AML-193 (cell line): Measurements from ENCODE around the gene MYO1E.
"Not testable (repeated sequence)": the region's sequence is repeated elsewhere in the genome, so short reads cannot be mapped to it uniquely, and the experiment has no call there.

ENCODE experiments used
- DNase-seq, 2 experiments: peaks; one replicate each; lab custom pipeline; 2025; lab: John Stamatoyannopoulos, UW

Gene MYO1E

DNA sequence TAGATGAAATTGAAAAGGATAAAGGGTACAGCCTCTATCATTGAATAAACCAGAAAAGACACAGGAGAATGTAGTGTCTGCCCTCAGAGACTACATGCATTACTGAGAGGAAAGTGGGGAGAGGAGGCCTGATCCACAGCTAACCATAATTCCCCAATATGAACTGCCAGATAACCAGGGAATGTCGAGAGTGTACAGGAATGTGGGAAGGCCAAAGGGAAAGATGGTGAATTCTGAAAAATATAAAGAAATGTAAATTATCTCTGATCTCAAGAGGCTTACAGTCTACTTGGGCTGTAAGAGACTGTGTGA is 22.3 kb downstream of the MYO1E start:
- no peak for DNase-seq

DNA sequence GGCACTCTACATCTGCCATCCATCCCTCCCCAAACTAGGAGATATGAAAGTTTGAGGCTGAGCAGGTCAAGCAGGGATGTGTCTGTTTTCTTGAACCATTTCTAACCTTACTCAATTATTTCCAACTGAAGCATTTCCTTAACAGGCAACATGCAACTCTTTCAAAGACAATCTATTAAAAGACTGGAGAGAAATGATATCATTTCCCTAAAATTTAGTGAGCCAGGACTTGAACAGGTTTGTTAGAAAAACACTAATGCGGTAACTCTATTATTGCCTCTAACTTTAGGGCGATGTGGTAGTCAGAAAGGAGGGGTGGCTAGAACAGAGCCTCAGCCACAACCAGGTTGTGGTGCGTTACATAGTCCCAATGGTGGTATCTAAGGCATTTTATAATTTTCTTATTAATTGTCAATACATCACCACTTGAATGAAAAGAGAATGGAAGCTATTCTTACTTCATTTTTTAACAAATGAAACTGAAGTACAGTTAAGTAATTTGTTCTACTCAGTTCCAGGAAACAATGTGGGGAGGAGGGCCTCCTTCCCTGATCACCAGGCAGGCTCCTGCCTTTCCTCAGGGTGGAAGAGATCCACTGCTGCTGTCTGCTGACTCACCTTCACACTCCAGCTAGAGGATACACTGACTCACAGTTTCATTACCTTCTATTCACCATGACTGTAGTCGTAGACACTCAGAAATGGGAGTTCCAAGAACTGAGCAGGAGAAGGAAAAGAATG is 22.8 kb downstream of the MYO1E start:
- no peak for DNase-seq

DNA sequence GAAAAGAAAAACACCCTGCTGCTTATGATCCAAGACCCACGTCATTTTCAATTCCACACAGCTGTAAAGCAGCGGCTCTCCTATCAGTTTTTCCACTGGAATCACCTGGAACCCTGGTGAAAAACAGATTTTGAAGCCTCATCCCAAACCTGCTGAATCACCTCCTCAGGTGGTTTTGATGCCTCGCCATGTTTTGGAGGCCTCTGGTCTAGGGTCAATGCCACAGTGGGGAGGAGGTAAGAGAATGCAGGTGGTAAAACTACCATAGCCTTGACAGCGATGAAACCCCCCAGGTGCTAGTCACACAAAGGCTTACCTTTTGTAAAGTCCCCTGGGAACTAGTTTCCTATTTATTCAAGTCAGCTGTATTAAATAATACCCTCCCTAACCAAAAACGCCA is 24.8 kb downstream of the MYO1E start:
- DNase-seq, result no peak

DNA sequence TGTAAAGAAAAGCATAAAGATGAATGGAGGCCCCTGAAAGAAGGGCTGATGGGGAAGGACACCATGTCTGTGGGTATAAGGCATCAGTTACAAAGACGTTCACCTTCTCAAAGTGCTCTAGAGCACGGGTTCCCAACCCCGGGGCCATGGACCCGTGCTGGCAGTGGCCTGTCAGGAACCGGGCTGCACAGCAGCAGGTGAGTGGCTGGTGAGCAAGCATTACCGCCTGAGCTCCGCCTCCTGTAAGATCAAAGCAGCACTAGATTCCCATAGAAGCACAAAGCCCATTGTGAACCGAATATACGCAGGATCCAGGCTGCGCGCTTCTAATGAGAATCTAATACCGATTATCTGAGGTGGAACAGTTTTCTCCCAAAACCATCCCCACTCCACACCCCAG is 25.7 kb downstream of the MYO1E start:
- no peak for DNase-seq

DNA sequence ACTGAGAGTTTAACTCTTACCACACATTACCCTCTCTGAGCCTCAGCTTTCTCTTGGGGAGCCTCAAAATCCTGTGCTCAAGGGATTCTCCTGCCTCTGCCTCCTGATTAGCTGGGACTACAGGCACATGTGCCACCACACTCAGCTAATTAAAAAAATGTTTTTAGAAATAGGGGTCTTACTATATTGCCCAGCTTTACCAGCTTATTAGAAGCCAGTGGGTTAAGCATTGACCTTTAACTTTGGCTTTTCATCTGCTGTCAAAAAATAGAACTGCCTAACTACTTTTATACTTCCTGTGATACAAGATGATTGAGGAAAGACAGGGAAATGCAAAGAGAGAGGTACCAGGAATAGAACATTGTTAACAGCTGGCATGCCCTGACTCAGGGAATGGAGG is 27.3 kb downstream of the MYO1E start:
- no peak for DNase-seq

DNA sequence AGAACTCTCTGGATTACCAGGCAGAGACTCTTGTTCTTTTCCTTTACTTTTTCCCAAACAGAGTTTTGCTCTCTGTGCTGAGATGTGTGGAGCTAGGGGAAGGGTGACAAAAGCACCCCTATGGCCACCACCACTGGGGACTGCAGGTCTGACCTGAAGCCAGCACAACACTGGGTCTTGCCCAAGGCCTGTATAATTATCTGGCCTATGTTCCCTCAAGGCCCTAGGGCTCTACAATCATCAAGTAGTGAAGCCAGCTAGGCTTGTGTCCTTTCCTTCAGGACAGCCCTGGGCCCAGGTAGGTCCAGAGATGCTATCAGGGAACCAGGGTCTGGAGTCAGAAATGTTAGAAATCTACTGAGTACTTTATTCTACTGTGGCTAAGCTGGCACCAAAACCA is 28.4 kb downstream of the MYO1E start:
- DNase-seq, result no peak

DNA sequence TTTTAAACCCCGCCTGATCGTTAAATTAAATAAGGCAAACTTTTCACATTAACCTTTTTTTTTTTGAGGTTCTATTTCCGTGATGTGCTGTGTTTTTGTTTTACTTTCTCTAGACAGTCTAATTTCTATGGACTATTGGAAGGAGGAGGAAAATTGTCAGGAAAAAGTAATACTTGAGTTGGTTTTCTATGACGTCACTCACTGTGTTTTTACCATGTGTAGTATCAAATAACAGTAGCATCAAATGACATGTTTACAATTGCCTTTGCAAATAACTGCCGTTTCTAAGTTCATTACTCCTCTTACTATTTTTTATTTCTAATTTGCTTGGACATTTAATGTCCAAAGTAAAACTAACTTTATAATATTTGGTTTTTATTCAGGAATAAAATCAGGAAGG is 32.3 kb downstream of the MYO1E start:
- no peak for DNase-seq

DNA sequence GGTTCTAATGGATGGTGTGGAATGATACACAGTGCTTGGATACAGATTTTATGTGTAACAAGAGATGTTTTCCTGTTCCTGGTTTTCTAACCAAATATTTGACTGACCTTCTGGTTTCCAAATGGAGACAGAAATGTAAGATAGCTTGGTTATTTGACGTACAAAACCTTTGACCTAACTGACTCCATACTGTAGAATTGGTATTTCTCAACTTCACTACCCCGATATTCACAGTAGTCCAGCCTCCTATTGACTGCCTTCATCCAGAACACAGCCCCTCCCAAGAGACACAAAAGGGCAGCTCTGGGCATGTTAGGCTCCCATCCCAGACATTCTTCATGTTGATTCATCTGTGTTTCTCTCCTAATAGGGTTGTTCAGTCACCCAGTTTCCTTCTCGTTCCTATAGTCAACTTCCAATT is 33.4 kb downstream of the MYO1E start:
- no peak for DNase-seq

DNA sequence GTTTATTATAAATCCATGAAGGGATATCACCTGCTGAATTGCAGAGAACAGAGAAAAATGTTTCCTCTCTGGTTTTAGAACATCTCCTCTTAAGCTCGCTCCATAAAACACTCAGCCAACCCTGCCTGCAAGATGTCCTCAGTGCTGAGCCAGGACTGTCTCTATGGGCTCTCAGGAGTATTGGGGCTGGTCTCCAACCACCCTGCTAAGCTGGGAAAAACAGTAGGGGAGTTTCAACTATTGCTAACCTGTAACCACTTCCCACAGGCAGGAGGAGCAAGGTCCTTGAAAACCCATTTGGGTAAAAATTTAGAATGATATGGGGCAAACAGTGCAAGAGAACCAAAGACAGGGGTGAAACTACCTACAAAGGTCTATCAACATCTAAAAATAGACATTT is 34.3 kb downstream of the MYO1E start:
- DNase-seq, result no peak

DNA sequence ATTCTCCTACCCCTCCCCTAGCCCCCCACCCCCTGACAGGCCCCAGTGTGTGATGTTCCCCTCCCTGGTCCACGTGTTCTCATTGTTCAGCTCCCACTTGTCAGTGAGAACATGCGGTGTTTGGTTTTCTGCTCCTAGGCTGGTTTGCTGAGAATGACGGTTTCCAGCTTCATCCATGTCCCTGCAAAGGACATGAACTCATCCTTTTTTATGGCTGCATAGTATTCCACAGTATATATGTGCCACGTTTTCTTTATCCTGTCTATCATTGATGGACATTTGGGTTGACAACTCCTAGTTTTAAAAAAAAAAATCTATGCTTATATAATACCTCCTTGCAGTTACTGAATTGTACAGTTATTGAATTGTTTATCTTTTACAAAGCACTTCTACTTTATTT is 35.9 kb downstream of the MYO1E start:
- not testable (repeated sequence) for DNase-seq

DNA sequence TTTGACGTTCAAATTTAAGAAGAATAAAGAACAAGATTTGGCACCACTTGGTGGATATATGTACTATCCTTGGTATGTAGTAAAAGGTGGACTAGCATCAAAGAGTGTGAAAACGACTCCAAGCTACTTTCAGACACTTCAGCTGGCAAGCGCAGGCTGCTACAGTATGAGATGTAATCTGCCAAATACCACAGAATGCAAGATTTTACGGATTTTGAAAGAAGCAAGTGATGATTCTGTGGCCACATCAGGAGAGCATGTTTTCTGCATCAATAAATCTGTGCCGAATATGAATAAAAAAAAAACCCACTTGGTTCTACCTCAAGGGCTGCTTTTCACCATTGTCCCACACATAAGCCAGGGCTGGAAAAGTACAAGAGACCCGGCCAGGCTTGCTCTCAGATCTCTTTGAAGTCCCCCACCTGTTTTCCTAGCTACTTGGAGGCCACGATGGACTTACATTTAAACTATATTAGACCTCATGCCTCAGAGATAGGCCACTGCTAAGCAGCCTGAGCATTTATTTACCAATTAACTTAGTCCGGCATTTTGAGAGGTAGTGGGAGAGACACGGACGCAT is 37.4 kb downstream of the MYO1E start:
- DNase-seq, result no peak

DNA sequence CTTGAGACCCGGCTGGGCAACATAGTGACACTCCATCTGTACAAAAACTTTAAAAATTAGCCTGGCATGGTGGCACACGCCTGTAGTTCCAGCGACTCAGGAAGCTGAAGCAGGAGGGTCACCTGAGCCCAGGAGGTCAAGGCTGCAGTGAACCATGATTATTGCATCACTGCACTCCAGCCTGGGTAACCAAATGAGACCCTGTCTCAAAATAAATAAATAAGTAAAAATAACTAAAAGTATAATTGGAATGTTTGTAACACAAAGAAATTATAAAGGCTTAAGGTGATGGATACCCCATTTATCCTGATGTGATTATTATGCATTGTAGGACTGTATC is 38.6 kb downstream of the MYO1E start:
- DNase-seq, result no peak

DNA sequence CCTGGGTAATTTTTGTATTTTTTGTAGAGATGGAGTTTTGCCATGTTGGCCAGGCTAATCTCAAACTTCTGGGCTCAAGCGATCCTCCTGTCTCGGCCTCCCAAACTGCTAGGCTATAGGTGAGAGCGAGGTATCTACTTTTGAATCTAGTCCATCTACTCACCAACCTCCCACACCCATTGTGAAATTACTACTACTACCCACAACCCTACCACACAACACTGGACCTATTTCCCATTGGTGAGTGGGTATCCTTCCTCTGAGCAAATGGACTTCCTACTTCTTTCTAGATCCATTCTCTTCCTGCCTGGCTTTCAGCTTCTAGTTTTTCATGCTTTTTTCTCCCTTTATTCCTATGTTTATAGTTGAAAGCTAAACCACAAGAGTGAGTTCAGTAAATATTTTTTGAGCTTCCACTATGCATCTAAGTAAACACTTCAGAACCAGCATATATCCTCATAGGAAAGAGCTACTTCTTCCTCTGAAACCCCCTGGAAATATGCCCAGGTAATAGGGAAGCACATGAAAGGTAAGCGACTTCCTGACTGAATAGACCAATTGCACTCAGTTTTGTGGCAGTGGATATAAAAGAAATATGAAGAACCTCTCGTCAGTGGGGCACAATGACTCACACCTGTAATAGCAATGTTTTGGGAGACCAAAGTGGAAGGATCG is 39.1 kb downstream of the MYO1E start:
- DNase-seq, result no peak

DNA sequence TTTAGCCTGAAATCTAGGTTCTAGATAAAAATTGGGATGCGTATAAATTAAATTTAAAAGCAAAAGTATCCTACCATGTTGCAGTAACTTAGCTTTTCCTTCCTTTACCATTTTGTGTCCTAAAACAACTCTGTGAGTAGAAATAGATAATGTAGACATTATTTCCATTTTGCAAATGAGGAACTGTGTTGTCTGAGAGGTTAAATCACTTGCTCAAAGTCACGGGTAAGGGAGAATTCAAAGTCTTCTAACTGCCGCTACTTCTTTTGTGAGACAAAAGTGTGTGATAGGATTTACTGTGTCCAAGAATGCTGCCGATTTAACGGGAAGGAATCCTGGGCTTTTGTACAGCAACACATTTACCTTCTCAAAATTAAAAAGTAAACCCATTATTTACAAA is 40.7 kb downstream of the MYO1E start:
- no peak for DNase-seq

DNA sequence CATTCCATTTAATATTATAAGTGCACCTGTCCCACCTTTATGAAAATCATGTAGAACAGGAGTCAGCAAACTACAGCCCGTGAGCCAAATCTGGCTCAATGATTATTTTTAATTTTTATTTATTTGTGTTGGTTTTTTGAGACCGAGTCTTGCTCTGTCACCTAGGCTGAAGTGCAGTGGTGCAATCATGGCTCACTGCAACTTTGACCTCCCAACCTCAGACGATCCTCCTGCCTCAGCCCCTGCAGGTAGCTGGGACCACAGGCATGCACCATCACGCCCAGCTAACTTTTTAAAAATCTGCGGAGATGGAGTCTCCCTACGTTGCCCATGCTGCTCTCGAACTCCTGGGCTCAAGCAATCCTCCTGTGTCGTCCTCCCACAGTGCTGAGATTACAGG is 42.0 kb downstream of the MYO1E start:
- DNase-seq, result no peak

DNA sequence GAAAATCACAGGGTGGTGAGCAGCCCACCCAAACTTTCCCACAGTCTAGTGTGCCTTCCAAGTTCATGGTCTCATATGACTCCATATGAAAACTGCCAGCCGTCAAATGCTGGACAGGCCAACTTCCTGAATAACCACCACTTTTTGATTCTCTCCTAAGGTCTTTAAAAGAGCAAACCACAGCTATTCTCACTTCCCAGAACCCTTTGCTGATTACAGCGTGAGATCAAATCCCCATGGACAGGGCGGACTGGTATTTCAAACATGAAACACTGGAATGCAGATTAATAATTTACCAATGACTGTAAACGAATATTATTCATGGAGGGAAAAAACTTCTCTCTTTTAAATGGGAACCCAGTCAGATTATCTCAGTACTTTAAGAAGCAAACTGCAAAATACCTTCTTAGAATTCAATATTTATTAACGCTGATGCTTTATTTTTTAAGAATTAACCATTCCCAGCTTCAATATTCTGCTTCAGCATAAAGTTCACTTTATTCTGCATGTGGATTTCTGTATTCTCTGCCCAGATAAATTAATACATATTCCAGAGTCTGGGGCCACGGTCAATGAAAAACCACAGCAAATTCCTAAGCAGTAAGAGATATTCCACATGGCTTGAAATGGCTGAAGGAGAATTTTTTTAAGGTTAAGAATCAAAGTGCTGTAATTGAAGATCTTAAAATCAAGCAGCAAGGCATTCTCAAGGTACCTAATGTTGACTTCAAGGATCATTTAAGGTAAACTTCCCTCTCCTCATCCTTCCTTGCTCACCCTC is 42.9 kb downstream of the MYO1E start:
- DNase-seq, result no peak

DNA sequence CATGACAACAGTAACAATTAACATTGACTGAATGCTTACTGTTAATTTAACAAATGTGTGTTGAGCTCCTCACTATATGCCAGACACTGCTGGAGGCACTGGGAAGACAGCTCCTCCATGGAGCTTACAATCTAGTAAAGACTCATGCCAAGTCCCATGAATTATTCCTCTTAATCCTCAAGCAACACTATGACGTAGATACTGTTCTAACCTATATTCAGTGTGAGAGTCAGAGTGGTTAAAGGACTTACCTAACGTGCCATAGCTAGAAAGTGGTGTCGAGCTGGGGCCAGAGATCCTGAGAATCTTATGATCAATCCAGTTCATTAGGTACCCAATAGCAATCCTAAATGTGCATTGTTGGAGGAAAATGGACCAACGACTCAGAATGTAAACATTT is 43.6 kb downstream of the MYO1E start:
- no peak for DNase-seq

DNA sequence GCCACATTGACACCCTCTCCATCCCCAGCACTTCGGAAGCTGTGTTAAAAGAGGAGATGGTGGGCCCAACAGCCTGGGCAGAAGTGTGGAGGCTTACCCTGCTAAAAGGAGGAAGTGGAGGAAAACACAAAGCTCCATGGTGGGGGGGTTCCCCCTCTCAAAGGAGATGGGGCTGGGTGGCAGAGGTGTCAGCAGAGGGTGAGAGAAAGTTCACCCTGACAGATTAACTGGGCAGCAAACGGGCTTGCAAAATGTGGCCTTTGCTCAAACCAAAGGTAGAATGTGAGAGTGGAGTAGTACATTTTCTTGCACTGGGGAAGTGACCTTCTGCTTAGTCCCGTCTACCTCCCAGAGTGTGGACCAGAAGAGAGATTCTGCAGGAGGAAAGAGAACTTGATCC is 44.7 kb downstream of the MYO1E start:
- no peak for DNase-seq

DNA sequence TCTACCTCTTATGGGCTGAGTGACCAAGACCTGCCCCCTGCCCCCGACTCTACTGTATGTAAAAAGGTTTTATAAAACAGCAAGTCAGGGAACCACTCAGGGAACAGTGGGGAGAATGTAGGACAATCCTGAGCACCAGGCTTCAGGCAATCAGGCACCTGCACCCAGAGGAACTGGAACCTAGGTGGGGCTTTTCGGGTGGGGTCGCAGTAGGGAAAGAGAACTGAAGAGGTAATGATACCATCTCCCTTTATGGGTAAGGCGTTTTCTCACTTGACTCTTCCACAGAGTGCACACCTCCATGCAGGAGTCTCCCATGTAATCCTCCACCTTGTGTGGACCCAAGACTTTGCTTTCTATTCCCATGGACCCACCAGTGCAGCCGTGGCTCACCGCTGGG is 45.8 kb downstream of the MYO1E start:
- DNase-seq, result no peak

DNA sequence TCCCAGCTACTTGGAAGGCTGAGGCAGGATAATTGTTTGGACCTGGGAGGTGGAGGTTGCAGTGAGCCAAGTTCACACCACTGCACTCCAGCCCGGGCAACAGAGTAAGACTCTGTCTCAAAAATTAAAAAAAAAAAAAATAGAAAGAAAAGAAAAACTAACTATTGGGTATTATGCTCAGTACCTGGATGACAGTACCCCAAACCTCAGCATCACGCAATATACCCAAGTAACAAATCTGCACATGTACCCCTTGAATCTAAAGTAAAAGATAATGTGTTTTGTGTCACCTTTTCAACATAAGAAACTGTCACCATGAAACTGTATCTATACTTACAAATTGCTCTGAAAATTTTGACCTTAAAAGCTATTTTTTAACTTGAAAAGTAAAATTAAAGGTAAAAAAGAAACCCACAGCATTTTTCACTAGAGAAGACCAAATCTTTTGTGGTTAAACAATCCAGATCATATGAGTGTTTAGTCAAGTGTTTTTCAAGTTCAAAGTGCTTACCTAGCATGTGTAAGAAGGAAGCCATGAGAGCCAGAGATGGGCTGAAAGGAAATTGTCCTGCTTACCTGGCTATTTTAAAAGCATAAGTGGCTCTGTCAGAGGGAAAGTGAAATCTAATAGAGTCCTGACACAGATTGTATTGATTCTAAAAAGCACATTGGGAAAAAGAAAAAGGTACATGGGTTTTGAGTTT is 50.5 kb downstream of the MYO1E start:
- no peak for DNase-seq

DNA sequence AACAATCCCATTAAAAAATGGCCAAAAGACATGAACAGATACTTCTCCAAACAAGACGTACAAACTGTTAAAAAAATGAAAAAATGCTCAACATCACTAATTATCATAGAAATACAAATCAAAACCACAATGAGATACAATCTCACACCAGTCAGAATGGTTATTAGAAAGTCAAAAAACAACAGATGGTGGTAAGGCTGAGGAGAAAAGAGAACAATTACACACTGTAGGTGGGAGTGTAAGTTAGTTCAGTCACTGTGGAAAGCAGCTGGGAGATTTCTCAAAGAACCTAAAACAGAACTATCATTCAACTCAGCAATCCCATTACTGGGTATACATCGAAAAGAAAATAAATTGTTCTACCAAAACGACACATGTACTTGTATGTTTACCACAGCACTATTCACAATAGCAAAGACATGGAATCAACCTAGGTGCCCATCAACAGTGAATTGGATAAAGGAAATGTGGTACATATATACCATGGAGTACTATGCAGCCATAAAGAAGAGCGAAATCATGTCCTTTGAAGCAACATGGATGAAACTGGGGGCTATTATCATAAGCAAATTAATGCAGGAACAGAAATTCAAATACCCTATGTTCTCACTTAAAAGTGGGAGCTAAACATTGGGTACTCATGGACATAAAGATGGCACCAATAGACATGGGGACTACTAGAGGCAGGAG is 51.5 kb downstream of the MYO1E start:
- DNase-seq, result no peak

DNA sequence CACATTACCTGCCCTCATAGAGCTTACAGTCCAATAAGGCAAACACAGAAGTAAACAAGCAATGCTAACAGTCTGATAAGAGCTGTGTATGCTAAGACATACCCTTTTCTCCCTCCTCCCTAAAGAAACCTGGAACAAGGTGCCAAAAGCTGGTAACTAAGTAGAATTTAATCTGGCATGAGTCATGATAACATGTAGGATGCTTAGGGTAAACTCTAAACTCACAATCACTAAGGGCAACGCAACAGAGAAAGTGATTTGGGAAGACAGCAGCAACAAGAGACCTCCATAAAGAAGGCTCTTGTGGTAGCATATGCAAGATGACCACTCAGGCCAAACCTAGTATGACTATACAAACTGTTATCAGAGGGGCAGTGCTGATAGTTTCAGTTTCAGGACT is 55.5 kb downstream of the MYO1E start:
- no peak for DNase-seq
